CD4-positive, alpha-beta T cell treated with Interleukin-17A for 4 hours (primary cell): ENCODE measurements around the gene SHC4.
"Not testable (repeated sequence)": the region's sequence is repeated elsewhere in the genome, so short reads cannot be mapped to it uniquely, and the experiment has no call there.

Source experiments
- DNase-seq: peaks from one replicate; pipeline ENCODE4 v3.0.0-alpha.2; 2020; ENCODE audit warnings: mixed read lengths

The SHC4 gene

GRCh38 chr15:48877630-48878595 lies 85.8 kb downstream of the SHC4 start, which contains the start of gene EID1:
EID1 (plus strand) TSS chr15:48878134; CDS start chr15:48878177, 43 bp downstream.
- peak; percentile 92 for DNase-seq

- no peak for DNase-seq
These were observed 87.7 kb downstream of the SHC4 start for GRCh38 chr15:48876057-48876456.

DNA sequence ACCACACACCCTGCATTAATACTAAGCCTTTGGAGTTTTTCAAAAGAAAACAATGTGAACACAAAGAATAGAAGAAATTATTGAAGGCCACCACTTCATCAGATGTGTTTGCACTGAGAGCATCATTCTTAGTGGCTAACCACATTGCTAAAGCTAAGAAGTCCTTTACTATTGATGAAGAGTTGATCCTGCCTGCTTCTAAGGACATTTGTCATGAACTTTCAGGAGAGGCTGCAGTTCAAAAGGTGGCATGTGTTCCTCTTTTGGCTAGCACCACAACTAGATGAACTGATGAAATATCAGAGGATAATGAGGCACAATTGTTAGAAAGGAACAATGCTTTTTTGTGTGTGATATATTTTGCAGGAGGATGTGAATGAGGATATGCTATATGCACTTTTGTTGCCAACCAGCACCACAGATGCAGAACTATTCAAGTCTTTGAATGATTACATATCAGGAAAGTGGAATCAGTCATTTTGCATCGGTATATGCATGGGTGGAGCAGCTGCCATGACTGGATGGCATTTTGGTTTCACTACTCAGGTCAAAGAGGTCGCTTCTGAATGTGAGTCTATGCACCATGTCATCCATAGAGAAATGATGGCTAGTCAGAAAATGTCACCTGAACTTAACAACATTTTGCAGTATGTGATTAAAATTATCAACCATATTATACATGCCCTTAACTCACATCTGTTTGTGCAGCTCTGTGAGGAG lies 88.3 kb downstream of the SHC4 start:
- no peak for DNase-seq

GRCh38 chr15:48872632-48873031 lies 91.1 kb downstream of the SHC4 start:
- no peak for DNase-seq

DNA sequence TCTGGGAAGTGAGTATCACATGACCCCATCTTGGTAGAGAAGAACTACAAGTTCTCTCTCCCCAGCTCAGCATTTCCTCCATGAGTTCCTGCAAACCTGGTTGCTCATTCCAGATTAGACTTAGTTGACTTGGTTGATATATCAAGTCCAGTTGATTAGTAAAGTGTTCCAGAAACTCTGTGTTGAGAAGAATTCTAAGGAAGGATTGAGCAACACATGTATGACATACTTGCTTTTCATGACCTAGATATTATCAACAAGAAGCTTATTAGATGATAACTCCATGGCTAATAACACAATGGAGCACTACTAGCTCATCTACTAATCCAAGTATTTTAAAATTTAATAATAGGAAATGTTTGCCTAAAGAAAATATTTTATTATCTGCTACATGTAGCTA lies 92.2 kb downstream of the SHC4 start:
- no peak for DNase-seq

DNA sequence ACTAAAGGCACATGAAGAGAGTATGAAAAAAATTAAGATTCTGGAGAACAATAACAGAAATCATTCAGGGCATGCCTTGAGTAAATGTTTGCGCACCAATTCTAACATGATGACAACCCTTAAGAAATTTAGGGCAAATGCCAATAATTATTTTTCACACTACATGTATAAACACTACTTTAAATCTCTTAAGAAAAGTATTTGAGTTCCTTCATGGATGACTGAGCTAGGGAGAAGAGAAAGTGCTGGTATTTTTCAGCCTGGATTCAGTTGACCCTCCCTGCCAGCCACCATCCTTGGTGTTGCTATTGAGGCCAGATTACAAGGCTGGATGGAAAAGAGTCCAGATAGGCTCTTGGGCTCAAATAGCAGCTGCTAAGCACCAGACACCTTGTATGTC lies 93.8 kb downstream of the SHC4 start:
- no peak for DNase-seq

DNA sequence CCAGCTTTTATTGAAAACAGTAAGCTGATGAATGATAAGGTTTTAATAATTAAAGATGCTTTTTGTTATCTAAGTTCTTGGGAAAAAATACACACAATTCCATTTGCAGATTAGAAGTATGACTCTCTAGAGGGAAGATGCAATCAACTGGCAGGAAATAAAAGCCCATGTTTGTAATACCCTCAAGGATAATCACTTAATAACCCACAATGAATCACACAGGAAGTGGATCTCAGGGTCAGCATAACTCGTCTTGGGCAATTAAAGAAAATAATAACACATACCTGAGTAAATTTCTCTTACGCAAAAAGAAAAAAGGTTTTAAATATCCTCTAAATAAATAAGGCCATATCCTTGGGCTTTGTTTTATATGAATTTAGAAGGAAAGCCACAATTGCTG lies 95.2 kb downstream of the SHC4 start:
- no peak for DNase-seq

DNA sequence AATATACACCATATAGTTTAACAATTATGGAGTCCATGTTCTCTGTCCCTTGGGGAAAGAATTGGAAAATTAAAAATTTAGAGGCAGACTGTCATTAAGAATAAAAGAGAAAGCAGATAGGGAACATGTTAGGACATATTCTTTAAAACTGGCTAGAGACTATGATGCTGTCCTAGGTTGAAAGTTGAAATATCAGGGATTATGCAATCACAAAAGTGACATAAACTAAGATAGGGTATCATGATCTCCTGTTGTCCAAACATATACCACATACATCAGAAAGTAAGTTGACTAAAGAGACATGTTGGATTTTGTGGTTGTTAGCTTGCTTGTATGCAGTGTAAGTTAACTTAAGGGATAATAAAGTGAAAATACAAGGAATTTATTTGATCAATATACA lies 95.7 kb downstream of the SHC4 start:
- DNase-seq, result no peak

DNA sequence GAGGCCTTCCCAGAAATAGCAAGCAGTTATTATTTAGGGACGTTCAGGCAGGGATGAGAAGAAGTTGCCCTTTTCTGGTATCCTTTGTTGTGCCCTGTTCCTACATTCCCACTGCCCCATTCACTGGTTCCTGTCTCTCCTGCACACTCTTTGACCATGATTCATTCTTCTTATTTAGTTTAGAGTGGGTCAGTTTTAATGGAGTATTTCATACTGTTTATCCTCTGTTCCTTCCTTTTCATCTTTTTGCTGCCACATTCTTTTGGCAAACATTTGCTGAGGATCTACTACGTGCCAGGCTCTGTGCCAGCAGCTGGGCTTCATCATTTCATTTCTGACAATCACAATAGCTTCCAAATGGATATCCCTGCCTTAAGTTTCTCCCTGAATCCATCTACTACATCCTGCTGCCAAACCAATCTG lies 97.6 kb downstream of the SHC4 start:
- DNase-seq, result no peak

- DNase-seq, result no peak
These were observed 98.2 kb downstream of the SHC4 start for GRCh38 chr15:48865370-48866079.

DNA sequence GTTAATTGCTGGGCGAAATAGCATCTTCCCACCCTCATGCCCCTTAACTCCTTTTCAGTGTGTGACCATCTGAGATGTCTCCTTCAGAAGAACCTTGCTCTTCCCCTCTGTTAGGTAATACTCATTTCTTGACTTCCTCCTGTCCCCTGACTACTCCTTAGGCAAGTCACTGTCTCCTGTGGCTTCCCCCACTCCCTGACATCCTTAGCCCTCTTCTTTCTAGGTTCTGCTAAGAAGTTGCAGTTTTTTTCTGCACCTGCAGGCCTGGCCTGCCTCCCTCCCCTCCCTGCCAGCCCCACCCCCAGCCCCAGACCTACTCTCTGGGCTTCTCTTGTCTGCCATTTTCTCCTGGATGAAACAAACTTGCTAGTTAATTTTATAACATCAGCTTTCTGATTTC lies 101.0 kb downstream of the SHC4 start:
- DNase-seq, result no peak

GRCh38 chr15:48861813-48862431 lies 101.8 kb downstream of the SHC4 start:
- DNase-seq, result peak; percentile 59

DNA sequence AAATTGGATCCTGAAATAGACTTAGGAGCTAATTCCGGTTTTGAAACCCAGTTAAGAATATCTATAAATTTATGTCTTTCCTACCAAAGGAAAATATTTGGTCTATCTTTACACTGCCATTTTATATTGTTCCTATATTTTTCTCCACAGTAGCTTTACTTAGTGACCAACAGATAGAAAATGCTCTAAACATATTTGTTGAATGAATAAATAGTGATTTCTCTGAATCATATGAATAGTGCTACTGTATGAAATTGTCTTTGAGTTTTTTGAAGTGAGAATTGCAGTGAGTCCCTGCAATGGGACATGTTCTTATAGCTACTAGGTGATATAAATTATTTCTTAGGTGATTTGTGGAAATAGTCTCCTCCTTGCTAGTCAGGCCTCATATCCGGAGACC lies 104.3 kb downstream of the SHC4 start:
- no peak for DNase-seq

GRCh38 chr15:48858401-48858800 lies 105.3 kb downstream of the SHC4 start:
- DNase-seq, result no peak

DNA sequence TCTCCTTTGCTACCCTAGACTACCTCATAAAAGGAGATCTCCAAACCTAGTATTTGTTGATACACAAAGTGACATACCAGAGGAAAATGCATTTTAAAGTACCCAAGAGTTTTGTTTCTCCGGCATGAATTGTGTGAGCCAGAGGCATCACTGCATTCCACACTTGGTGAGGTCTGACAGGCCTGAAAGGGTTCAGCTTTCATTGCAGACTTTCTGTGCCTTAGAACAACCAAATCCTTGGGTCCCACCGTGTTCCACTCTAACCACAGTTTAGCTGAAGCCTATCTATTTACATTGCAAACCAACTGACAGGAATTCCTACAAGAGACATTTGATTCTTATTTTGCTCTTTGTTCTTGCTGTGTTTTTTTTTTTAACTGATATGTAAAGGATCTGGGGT lies 106.8 kb downstream of the SHC4 start:
- no peak for DNase-seq

DNA sequence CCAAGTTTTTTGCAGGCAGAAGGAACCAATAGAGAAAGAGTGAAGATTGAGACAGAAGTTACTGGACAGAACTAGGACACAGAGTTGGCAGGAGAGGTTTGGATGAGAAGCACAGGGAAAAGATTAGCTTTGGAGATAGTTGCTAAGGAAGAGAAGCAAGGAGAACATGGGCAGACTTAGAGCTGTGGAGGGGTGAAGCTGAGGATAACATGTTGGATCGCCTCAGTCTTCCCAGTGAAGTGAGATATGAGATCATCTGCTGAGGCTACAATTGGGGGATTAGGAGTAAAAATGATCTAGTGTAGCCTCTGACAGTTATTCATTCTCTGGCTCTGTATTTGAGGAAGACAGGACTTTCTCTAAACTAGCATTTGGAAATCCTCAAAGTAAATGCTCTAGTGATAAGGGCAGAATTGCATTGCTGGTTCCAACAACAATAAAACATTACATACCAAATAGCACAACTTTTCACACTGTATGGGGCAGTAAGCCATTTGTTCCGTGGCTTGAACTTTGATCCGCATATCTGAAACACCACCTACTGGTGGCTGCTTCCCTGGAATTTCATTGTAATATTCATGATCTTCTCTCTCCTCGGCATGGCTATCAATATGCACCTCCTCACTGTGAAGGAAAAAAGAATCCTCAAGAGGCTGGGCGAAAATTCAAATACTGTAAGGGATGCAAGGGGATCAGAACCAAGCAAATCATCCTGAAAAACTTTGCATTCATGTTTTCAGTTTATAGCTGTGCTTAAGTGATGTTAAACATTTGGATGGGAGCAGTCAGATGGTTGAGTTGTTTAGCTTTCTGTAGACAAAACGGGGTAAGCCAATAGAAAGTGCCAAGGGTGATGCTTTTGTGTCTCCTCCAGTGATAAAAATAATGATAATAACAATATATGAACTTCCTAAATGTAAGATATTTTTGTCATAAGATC lies 107.9 kb downstream of the SHC4 start:
- no peak for DNase-seq

DNA sequence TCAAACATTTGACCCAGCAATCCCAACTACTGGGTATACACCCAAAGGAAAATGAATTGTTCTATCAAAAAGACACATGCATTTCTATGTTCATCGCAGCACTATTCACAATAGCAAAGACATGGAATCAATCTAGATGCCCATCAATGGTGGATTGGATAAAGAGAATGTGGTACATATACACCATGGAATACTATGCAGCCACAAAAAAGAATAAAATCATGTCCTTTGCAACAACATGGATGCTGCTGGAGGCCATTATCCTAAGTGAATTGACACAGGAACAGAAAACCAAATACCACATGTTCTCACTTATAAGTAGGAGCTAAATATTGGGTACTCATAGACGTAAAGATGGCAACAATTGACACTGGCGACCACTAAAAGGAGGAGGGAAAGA lies 109.3 kb downstream of the SHC4 start:
- DNase-seq, result not testable (repeated sequence)

DNA sequence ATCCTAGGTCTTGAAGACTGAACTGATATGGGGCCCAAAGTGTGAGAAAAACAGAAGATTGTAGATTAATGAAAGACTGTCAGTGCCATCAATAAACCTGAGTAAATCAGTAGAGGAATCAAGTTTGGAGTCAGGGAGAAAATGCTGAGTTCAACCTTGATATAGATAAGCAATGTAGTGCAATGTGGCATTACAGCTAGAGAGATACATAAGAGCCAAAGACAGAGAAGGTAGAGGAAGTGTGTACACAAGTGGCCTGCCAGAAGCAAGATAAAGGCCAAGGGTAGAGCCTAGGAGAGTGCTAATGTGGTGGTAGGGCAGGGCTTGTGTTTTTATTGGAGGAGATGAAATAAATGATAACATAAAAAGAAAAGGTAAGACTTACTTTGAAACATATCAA lies 111.8 kb downstream of the SHC4 start:
- no peak for DNase-seq

GRCh38 chr15:48850648-48851047 lies 113.1 kb downstream of the SHC4 start:
- no peak for DNase-seq

GRCh38 chr15:48845123-48845522 lies 118.6 kb downstream of the SHC4 start:
- DNase-seq, result no peak

DNA sequence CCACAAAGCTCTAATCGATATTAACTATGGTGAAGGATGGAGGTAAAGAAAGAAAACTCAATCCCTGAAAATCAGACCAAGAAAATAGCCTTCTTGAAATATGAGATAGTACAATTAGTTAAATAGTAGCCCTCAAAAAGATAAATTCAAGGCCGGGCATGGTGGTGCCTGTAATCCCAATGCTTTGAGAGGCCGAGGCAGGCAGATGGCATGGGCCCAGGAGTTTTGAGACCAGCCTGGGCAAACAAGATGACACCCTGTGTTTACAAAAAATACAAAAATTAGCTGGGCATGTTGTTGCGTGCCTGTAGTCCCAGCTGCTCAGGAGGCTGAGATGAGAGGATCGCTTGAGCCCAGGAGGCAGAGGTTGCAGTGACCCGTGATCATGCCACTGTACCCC lies 121.2 kb downstream of the SHC4 start:
- no peak for DNase-seq

- DNase-seq, result no peak
These were observed 129.0 kb downstream of the SHC4 start for GRCh38 chr15:48834756-48835155.
